HEK293 (cell line): ENCODE data around the gene HOXC10.

Experiments used
- SETDB1 ChIP-seq: IDR thresholded peaks from one replicate; pipeline ENCODE4 v1.6.1; 2017; ENCODE audit warnings: mild to moderate bottlenecking, low read length, moderate library complexity, mixed read lengths; ENCODE audit not compliant: insufficient read length
- TCF7L2 ChIP-seq: IDR thresholded peaks from 2 replicates; pipeline ENCODE4 v1.6.1; 2011; ENCODE audit warnings: low read depth, mild to moderate bottlenecking, inconsistent platforms, low read length, moderate library complexity, borderline replicate concordance
- YY1 ChIP-seq: fragments of 450-650 bp; formaldehyde crosslinking; IDR thresholded peaks from 2 replicates; pipeline ENCODE4 v1.5.1; 2018; ENCODE audit warnings: missing biosample characterization, missing genetic modification characterization
- ZFP3 ChIP-seq: fragments of 450-650 bp; formaldehyde crosslinking; IDR thresholded peaks from 2 replicates; pipeline ENCODE4 v1.5.1; 2016; ENCODE audit warnings: low read depth, missing biosample characterization, missing genetic modification characterization
- ZNF10 ChIP-seq: fragments of 450-650 bp; formaldehyde crosslinking; IDR thresholded peaks from 2 replicates; pipeline ENCODE4 v1.5.1; 2017; ENCODE audit warnings: missing biosample characterization, missing genetic modification characterization
- ZNF138 ChIP-seq: fragments of 450-650 bp; formaldehyde crosslinking; IDR thresholded peaks from 2 replicates; pipeline ENCODE4 v1.5.1; 2016; ENCODE audit warnings: missing biosample characterization, missing genetic modification characterization, borderline replicate concordance
- ZNF211 ChIP-seq: fragments of 450-650 bp; formaldehyde crosslinking; IDR thresholded peaks from 2 replicates; pipeline ENCODE4 v1.5.1; 2016; ENCODE audit warnings: low read depth, missing biosample characterization, missing genetic modification characterization
- ZNF24 ChIP-seq: fragments of 450-650 bp; formaldehyde crosslinking; IDR thresholded peaks from 2 replicates; pipeline ENCODE4 v1.5.1; 2016; ENCODE audit warnings: missing biosample characterization, missing genetic modification characterization
- ZNF280D ChIP-seq: fragments of 450-650 bp; formaldehyde crosslinking; IDR thresholded peaks from 2 replicates; pipeline ENCODE4 v1.5.1; 2016; ENCODE audit warnings: missing biosample characterization, missing genetic modification characterization
- ZNF394 ChIP-seq: fragments of 450-650 bp; formaldehyde crosslinking; IDR thresholded peaks from 2 replicates; pipeline ENCODE4 v1.5.1; 2016; ENCODE audit warnings: missing biosample characterization, missing genetic modification characterization, mild to moderate bottlenecking, moderate library complexity, borderline replicate concordance
- ZNF404 ChIP-seq: fragments of 450-650 bp; formaldehyde crosslinking; IDR thresholded peaks from 2 replicates; pipeline ENCODE4 v1.5.1; 2017; ENCODE audit warnings: missing biosample characterization, missing genetic modification characterization
- ZNF768 ChIP-seq: fragments of 450-650 bp; formaldehyde crosslinking; IDR thresholded peaks from 2 replicates; pipeline ENCODE4 v1.5.1; 2018; ENCODE audit warnings: missing biosample characterization, mild to moderate bottlenecking, missing genetic modification characterization
- TF ChIP-seq, protein P1 (sequence below): fragments of 450-650 bp; formaldehyde crosslinking; IDR thresholded peaks from 2 replicates; pipeline ENCODE4 v1.5.1; 2016; ENCODE audit warnings: missing biosample characterization, missing genetic modification characterization
- TF ChIP-seq, protein P2 (sequence below): fragments of 450-650 bp; formaldehyde crosslinking; conservative IDR thresholded peaks from 2 replicates; pipeline ENCODE4 v1.5.1; 2016; ENCODE audit warnings: low read depth, missing biosample characterization, missing genetic modification characterization

- TF ChIP-seq YY1 (tag by site-specific recombination) (no peak), ZNF138 (tag by site-specific recombination) (no peak), ZNF394 (tag by site-specific recombination) (no peak), TCF7L2 (no peak), SETDB1 (no peak), ZNF768 (tag by site-specific recombination) (no peak), ZNF10 (no peak), ZNF280D (tag by site-specific recombination) (no peak), ZNF24 (tag by site-specific recombination) (no peak), ZNF211 (tag by site-specific recombination) (no peak), ZFP3 (tag by site-specific recombination) (no peak), ZNF404 (no peak)
- TF ChIP-seq, protein P1, sequence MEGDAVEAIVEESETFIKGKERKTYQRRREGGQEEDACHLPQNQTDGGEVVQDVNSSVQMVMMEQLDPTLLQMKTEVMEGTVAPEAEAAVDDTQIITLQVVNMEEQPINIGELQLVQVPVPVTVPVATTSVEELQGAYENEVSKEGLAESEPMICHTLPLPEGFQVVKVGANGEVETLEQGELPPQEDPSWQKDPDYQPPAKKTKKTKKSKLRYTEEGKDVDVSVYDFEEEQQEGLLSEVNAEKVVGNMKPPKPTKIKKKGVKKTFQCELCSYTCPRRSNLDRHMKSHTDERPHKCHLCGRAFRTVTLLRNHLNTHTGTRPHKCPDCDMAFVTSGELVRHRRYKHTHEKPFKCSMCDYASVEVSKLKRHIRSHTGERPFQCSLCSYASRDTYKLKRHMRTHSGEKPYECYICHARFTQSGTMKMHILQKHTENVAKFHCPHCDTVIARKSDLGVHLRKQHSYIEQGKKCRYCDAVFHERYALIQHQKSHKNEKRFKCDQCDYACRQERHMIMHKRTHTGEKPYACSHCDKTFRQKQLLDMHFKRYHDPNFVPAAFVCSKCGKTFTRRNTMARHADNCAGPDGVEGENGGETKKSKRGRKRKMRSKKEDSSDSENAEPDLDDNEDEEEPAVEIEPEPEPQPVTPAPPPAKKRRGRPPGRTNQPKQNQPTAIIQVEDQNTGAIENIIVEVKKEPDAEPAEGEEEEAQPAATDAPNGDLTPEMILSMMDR (tag by site-specific recombination), result no peak
- TF ChIP-seq, protein P2, sequence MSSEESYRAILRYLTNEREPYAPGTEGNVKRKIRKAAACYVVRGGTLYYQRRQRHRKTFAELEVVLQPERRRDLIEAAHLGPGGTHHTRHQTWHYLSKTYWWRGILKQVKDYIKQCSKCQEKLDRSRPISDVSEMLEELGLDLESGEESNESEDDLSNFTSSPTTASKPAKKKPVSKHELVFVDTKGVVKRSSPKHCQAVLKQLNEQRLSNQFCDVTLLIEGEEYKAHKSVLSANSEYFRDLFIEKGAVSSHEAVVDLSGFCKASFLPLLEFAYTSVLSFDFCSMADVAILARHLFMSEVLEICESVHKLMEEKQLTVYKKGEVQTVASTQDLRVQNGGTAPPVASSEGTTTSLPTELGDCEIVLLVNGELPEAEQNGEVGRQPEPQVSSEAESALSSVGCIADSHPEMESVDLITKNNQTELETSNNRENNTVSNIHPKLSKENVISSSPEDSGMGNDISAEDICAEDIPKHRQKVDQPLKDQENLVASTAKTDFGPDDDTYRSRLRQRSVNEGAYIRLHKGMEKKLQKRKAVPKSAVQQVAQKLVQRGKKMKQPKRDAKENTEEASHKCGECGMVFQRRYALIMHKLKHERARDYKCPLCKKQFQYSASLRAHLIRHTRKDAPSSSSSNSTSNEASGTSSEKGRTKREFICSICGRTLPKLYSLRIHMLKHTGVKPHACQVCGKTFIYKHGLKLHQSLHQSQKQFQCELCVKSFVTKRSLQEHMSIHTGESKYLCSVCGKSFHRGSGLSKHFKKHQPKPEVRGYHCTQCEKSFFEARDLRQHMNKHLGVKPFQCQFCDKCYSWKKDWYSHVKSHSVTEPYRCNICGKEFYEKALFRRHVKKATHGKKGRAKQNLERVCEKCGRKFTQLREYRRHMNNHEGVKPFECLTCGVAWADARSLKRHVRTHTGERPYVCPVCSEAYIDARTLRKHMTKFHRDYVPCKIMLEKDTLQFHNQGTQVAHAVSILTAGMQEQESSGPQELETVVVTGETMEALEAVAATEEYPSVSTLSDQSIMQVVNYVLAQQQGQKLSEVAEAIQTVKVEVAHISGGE (tag by site-specific recombination), result no peak
These were observed 9.0 kb downstream of the HOXC10 start for GRCh38 chr12:53994009-53994263.
